ENCODE measurements around the gene IDUA. TPM values are rescaled to one million over a fixed set of nuclear protein-coding genes. Genes with fewer than 3 reads are reported as not detected.

Gene IDUA
- total and polyA plus RNA-seq, 8 donors = 8.8 to 278 (median 21.7) TPM

DNA sequence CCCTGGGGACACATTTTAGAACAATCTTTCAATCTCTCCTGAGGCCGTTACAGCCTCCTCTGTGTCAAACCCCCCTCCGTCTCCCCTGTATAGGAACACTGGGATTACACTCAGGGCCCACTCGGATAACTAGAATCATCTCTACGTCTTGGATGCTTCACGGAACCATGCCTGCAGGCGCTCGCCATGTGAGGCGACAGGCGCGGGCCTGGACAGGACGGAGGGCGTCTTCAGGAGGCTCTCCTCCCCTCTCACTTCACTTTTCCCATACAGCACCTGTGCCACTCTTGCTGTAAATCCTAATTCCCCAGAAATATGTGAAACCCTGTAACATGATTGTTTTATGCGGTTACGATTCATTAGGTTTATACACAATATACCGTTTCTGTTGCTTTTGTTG lies 4.0 kb upstream of the IDUA start:
- 95 to 98% (median 97%) methylated on average over 15 of the region's 15 CpGs for WGBS, 5 donors
- no peak overlapping the region for H3K4me3 ChIP-seq
- H3K9me3 ChIP-seq = no peaks in the 10 kb centered on the region
- no peak for TF ChIP-seq EP300 (IDR thresholded peaks at IDR 0.05)
- TF ChIP-seq POLR2A (IDR thresholded peaks at IDR 0.05) = no peak
- no peak for TF ChIP-seq POLR2AphosphoS5 (IDR thresholded peaks at IDR 0.05)
- no peaks in the 10 kb centered on the region for H3K27me3 ChIP-seq
- intact Hi-C loops (cut with DNase I; ENCODE audit: low total_unique reads) = no loop called here
- no peak overlapping the region for H3K27ac ChIP-seq
- no peak for DNase-seq
- no peaks in the 10 kb centered on the region for H3K36me3 ChIP-seq
- H3K4me1 ChIP-seq = peaks cover 26 to 31% (median 30%) of the 10 kb centered on the region in 4 donors

DNA sequence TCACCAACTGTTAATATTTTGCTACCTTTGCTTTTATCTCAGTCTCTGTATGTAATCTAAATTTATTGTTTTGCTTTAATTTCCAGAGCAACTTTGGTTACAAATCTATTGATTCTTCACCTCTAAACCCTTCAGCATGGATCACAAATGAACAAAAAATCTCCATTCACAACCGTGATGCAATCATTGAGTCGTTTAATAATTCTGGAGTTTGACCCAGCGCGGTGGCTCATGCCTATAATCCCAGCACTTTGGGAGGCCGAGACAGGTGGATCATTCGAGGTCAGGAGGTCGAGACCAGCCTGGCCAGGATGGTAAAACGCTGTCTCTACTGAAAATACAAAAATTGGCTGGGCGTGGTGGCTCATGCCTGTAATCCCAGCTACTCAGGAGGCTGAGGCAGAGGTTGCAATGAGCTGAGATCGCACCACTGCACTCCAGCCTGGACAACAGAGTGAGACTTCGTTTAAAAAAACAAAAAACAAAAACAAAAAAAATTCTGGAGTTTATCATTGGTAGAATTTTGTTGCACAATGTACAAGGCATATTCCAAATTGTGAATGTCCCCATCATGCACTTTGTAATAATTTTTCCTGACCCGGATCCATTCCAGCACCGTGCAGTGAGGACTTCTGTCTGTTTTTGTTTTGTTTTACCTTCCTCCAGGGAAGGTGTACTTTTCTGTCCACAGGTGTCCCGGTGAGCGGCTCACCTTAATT lies 2.3 kb upstream of the IDUA start:
- Histone ChIP-seq H3K9me3 (no peaks in the 10 kb centered on the region), H3K27ac (peak overlapping the region in 3 of 5 donors; percentile 18 to 45 (median 35)), H3K4me1 (peaks cover 31 to 43% (median 36%) of the 10 kb centered on the region in 4 donors), H3K27me3 (no peaks in the 10 kb centered on the region), H3K4me3 (peak overlapping the region in 3 of 4 donors; percentile 29 to 43 (median 29)), H3K36me3 (peaks cover 0 to 8% (median 4%) of the 10 kb centered on the region in 4 donors)
- intact Hi-C loops (cut with DNase I; ENCODE audit: low total_unique reads) = no loop called here
- no peak for TF ChIP-seq EP300 (IDR thresholded peaks at IDR 0.05)
- TF ChIP-seq, protein P1, sequence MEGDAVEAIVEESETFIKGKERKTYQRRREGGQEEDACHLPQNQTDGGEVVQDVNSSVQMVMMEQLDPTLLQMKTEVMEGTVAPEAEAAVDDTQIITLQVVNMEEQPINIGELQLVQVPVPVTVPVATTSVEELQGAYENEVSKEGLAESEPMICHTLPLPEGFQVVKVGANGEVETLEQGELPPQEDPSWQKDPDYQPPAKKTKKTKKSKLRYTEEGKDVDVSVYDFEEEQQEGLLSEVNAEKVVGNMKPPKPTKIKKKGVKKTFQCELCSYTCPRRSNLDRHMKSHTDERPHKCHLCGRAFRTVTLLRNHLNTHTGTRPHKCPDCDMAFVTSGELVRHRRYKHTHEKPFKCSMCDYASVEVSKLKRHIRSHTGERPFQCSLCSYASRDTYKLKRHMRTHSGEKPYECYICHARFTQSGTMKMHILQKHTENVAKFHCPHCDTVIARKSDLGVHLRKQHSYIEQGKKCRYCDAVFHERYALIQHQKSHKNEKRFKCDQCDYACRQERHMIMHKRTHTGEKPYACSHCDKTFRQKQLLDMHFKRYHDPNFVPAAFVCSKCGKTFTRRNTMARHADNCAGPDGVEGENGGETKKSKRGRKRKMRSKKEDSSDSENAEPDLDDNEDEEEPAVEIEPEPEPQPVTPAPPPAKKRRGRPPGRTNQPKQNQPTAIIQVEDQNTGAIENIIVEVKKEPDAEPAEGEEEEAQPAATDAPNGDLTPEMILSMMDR (IDR thresholded peaks at IDR 0.05) = no peak
- TF ChIP-seq POLR2AphosphoS5 (IDR thresholded peaks at IDR 0.05) = no peak
- no peak for TF ChIP-seq POLR2A (IDR thresholded peaks at IDR 0.05)
- no peak for DNase-seq
- WGBS, 5 donors = 67 to 79% (median 68%) methylated on average over 15 of the region's 15 CpGs

DNA sequence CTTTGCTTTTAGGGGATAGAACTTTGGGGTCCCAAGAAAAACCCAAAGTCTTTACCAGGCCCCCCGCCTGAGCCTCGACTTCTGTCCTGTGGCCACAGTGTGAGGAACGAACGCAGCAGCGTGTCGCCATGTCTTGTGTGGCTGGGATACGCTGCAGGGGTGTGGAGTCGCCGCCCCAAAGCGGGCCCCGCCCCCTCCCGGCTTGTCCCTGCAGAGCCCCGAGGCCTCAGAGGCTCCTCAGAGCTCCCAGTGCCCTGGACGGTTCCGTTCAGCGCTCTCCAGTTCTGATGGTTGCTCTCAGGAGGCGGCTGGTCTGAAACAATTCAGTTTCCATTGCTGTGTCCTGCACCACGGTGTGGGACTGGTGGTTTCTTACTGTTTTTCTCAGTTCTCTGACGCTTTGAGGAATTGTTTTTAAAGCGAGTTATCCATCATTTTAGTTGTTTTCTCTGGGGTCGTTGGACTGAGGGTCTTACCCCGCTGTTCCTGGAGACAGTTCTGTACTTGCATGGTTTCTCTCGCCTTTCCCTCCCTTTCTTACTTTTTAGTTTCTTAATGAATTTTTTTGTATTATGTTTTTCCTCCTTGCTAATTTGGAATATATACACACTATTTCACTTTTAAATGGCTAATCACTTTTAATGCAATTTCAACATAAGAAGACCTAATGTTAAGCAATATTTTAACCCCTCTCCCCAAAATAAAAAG lies 1.6 kb upstream of the IDUA start:
- H3K27me3 ChIP-seq = no peaks in the 10 kb centered on the region
- WGBS, 5 donors = 25 to 48% (median 35%) methylated on average over 23 of the region's 23 CpGs
- peak in 2 of 3 donors; percentile 29 to 66 for TF ChIP-seq POLR2AphosphoS5 (IDR thresholded peaks at IDR 0.05)
- no peak for TF ChIP-seq EP300 (IDR thresholded peaks at IDR 0.05)
- TF ChIP-seq, protein P1 (IDR thresholded peaks at IDR 0.05) = no peak
- no peak for TF ChIP-seq POLR2A (IDR thresholded peaks at IDR 0.05)
- H3K27ac ChIP-seq = peak overlapping the region in 3 of 5 donors; percentile 18 to 45 (median 35)
- H3K36me3 ChIP-seq = peaks cover 0 to 16% (median 11%) of the 10 kb centered on the region in 4 donors
- H3K4me1 ChIP-seq = peaks cover 31 to 43% (median 36%) of the 10 kb centered on the region in 4 donors
- peak; percentile 85 to 88 for DNase-seq
- H3K4me3 ChIP-seq = peak overlapping the region in 3 of 4 donors; percentile 29 to 43 (median 29)
- intact Hi-C loops (cut with DNase I; ENCODE audit: low total_unique reads) = no loop called here
- H3K9me3 ChIP-seq = no peaks in the 10 kb centered on the region

DNA sequence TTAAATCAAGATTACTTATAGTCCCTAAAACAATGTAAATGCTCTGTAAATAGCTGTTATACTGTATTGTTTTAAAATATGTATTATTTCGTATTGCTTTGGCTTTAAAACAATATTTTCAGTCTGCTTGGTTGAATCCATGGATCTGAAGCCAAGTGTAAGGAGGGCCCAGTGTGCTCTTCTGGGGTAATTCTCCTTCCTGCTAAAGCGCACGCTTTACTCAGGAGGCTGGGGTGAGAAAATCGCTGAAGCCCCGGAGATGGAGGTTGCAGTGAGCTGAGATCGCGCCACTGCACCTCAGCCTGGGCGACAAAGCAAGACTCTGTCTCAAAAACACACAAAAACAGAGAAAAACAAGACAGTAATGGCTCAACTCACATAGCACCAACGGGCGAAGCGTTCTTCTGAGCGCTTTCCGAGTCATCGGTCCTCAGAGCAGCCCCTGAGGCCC lies 391 bp upstream of the IDUA start:
- DNase-seq = no peak
- WGBS, 5 donors = 0 to 3% (median 1%) methylated on average over 14 of the region's 14 CpGs

More for the DNA sequence above, 391 bp upstream of the IDUA start:
- intact Hi-C loops (cut with DNase I; ENCODE audit: low total_unique reads) = no loop called here
- TF ChIP-seq EP300 (IDR thresholded peaks at IDR 0.05) (no peak), POLR2A (IDR thresholded peaks at IDR 0.05) (no peak), POLR2AphosphoS5 (IDR thresholded peaks at IDR 0.05) (no peak)
- TF ChIP-seq, protein P1 (IDR thresholded peaks at IDR 0.05) = no peak
- H3K4me3 ChIP-seq = peak overlapping the region; percentile 65 to 96 (median 82)
- no peaks in the 10 kb centered on the region for H3K27me3 ChIP-seq
- H3K4me1 ChIP-seq = peaks cover 31 to 49% (median 42%) of the 10 kb centered on the region in 4 donors
- peak overlapping the region; percentile 72 to 89 (median 75) for H3K27ac ChIP-seq
- H3K9me3 ChIP-seq = no peaks in the 10 kb centered on the region
- H3K36me3 ChIP-seq = peaks cover 0 to 28% (median 21%) of the 10 kb centered on the region in 4 donors
